Non-pigmented ciliary epithelial cell (primary cell): ENCODE measurements around the gene PODXL.
"Not testable (repeated sequence)": the region's sequence is repeated elsewhere in the genome, so short reads cannot be mapped to it uniquely, and the experiment has no call there.

Source experiments
- DNase-seq: peaks from one replicate; pipeline ENCODE4 v3.0.0-alpha.2; 2010; ENCODE audit warnings: low read depth

The PODXL gene

GRCh38 chr7:131489196-131489595 is 67.2 kb downstream of the PODXL start:
- DNase-seq: no peak

- DNase-seq: no peak
Measured at GRCh38 chr7:131488361-131488760, 68.1 kb downstream of the PODXL start.

- DNase-seq: no peak
Measured at GRCh38 chr7:131487217-131487616, 69.2 kb downstream of the PODXL start.

- DNase-seq: no peak
Measured at GRCh38 chr7:131486346-131486745, 70.1 kb downstream of the PODXL start.

GRCh38 chr7:131483586-131483985 is 72.8 kb downstream of the PODXL start:
- DNase-seq: no peak

- no peak for DNase-seq
Measured at GRCh38 chr7:131482800-131483199, 73.6 kb downstream of the PODXL start.

GRCh38 chr7:131480384-131481315 is 75.8 kb downstream of the PODXL start:
- DNase-seq: peak; percentile 22

GRCh38 chr7:131476740-131477139 is 79.7 kb downstream of the PODXL start:
- DNase-seq: no peak

- DNase-seq: no peak
Measured at GRCh38 chr7:131471250-131472004, 85.0 kb downstream of the PODXL start.

GRCh38 chr7:131467788-131468187 is 88.6 kb downstream of the PODXL start:
- DNase-seq: no peak

GRCh38 chr7:131466735-131467365 is 89.6 kb downstream of the PODXL start:
- DNase-seq: no peak

GRCh38 chr7:131462715-131463114 is 93.7 kb downstream of the PODXL start:
- not testable (repeated sequence) for DNase-seq

GRCh38 chr7:131462059-131462458 is 94.4 kb downstream of the PODXL start:
- no peak for DNase-seq

GRCh38 chr7:131459256-131459655 is 97.2 kb downstream of the PODXL start:
- no peak for DNase-seq

GRCh38 chr7:131456338-131456737 is 100.1 kb downstream of the PODXL start:
- no peak for DNase-seq

GRCh38 chr7:131455546-131455945 is 100.9 kb downstream of the PODXL start:
- no peak for DNase-seq

- no peak for DNase-seq
Measured at GRCh38 chr7:131455001-131455400, 101.4 kb downstream of the PODXL start.

GRCh38 chr7:131454498-131454897 is 101.9 kb downstream of the PODXL start:
- no peak for DNase-seq
